Lung microvascular endothelial cell (primary cell): ENCODE data around the gene ROBO1. TPM values are rescaled to one million over a fixed set of nuclear protein-coding genes. Genes with fewer than 3 reads are reported as not detected.

Experiments used
- DNase-seq, 2 donors: peaks; one replicate each; pipeline versions ENCODE4 v3.0.0 to v3.0.0-alpha.2; 2010; ENCODE audit warnings: low read depth in 2 of 2
- total RNA-seq: library from RNA; depleted of rRNA; stranded (reverse); fragments of >200 nt; gene quantifications from 2 replicates; pipeline ENCODE4 v1.2.1, GENCODE V29; 2014

ROBO1 gene
- total RNA-seq, 1 donor from 2014 or later = 0.20 TPM

DNA sequence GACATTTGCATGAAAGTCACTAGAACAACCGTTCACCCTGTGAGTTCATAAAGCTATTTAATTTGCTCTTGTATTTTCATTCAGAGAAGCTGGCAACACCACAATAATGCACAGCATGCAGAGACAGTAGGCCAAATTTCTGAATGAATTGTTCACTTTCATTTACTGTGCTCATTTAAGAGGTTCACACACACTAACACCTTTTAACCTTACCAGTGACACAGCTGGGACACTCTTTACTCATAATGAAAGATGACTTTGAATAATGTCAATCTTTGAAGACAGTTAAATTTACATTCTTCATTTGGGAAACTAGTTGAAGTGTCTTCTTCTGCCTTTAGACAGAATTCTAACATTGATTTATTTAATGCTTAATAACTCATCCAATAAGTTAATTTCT is 95.7 kb downstream of the ROBO1 start:
- DNase-seq = no peak

DNA sequence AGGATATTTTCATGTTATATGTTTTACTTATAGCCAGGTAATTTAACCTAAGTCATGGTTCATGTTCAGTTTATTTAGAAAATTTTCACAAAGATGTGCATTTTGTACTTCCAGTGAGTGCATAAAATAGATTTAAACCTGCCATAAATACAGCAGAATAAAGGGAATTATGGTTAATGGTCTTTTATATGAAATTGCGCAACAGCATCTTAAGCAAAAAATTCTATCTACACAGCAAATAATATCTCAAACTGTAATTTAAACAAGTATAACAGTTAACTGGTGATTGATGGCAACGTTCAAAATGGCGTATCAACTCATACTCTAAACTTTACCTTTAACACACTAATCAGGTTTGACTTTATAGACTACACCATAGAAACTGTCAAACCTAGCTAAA is 97.6 kb downstream of the ROBO1 start:
- DNase-seq = no peak

DNA sequence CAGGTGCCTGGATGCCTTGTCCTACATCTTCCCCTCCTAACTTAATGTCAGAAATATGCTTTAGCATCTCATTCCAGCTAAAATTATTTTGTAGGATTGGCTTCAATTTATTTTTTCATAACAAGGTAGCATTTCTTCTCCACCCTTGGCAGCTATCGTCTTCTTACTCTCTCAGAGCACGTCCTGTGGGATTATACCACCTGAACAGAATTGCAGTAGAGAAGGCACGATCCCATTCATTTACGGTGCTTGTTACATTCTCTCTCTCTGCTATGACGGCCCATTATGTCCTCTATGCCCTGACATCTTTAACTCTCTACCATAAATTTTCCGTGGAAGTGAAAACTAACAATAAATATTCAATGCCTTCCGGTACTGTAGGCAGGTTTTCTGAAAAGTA is 103.3 kb downstream of the ROBO1 start:
- DNase-seq = no peak

DNA sequence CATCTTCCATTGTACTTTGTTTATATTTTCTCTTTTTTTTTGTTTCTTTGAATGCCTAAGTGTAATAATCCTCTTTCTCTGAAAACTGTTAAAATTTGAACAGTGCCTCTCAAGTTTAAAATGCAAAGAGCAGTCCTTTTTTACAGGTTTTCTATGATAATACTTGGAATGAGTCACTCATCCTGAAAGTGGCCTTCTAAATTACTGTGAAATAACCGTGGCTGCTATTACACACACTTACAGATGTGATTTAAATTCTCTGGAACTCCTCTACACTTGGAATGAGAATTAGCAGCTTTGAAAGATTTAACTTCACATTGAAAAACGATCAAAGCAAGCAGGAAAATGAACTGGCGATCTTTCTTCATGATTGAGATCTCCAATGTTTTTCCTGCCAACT is 105.9 kb downstream of the ROBO1 start:
- DNase-seq = no peak

DNA sequence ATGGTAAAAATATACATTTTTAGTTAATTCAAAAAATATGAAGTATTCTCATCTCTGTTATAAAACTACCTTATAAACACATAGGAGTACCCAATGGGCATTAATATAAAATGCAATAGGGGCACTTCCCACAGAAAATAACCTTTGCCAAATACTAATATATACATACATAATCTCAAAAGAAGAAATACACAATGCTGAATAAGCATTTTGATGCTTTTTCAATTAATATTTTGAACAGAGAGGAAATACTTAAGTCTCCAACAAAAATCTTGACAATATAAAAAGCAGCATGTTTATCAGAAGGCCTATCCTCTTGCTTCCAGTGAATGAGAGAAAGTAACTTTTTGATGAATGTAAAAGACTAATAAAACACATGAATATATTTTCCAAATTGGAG is 110.7 kb downstream of the ROBO1 start:
- DNase-seq = no peak

DNA sequence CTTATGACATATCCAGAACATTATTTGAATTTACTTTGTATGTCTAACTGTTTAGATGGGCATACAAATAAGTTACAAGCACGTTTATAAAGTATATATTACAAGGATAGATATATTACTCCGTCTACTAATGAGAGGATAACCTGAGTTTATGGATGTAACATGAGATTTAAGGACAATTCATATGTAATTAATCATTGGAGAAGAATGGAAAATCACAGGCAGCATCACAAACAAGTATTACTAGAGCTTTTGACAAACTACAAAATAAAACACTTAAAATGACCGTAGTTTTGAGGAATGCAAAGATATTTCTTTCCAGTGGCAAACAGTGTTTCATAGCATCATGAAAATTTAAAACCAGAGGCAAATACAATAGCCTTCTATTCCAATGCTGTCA is 113.8 kb downstream of the ROBO1 start:
- no peak for DNase-seq

DNA sequence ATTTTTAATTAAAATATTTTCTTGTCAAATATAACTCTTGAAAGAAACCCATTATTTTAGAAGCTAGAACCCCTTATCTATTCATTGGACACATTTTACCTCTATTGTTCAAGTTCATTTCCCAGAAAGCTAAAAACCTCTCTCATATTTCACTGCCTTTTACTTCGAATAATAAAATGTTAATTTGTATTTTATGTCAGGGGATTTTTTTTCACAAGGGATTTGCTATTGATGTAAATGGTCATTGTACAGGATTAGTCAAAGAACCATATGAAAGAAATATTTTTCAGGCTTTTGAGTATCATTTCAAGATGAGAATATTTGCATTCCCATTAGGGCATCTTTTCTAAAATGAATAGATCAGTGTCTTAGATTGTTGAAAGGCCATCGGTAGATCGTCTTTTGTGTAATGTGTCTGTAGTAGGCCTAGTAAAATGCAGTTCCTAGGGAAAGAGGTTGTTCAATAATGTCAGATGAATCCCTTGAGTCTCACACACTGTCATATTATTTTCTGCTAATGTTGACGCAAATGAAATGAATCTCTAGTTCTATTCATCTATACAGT is 114.5 kb downstream of the ROBO1 start:
- no peak for DNase-seq

DNA sequence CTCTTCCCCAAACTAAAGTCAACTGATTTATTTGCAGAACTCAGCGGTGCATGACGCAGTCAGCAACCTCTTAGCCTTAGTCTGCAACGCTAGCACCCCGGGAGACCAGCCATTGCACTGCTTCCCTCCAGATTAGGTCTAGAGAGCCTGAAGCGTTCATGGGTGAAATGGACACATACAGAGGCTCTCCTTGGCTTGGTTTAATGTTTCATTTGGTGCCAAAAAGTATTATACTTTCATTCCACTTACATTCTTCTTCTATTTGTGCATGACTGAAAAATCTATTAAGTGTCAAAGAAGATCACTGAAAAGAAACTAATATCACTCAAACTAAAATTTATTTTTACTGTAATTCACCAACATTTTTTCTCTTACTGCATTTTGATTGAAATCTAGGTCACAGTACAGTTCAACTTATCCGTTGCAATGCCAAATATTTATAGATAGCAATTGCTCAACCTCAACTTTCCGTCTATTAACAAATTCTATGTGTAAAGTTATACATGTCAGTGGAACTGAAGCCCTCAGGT is 116.2 kb downstream of the ROBO1 start:
- no peak for DNase-seq

DNA sequence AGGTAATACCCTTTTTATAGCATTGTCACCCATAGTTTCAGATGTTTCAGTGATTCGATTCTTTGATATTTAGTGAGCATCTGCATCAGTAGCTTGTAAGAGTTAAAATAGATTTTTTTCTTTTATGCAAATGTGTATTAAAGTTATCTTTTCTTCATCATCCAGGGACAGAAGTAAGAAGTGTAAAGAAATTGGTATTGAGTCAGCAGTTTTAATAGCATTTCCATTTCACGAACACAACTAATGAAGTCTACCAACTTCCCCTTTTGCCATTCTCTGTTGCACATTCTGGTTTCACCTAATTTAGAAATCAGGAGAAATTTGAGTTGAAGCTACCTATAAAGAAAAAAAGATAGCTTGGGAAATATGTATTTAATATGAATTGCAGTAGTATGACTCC is 127.9 kb downstream of the ROBO1 start:
- no peak for DNase-seq

DNA sequence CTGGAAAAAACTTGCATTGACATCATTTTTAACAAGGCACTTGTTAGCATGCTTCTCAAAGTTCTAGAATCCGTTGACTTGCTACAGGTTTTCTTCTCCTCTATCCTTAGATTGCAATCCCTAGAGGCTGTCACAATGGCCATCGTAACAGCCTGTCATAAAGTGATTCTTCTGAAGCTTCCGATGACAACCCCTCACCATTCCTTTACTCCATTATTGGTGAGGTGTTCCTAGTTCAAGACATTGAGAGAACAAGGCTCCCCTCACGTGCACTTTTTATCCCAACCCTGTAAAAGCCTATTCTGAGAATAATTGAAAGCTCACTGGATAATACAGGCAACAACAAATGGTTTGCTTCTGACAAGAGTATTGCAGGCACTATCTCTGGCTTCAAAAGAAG is 131.4 kb downstream of the ROBO1 start:
- no peak for DNase-seq

DNA sequence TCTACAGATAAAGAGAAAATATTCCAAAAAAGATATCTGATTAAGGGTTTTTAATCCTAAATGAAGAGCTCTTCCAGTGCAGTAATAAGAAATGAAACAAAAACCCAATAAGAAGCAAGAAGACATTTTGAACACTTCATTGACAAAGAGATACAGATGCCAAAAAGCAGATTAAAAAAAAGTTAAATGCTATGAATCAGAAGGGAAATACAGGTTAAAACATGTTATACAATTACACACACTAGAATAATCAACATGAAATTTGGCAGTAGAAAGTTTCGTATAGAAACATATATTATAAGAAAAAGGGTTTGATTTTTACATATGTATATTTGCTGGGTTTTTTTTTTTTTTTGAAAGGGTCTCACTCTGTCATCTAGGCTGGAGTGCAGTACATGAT is 135.0 kb downstream of the ROBO1 start:
- DNase-seq = no peak

DNA sequence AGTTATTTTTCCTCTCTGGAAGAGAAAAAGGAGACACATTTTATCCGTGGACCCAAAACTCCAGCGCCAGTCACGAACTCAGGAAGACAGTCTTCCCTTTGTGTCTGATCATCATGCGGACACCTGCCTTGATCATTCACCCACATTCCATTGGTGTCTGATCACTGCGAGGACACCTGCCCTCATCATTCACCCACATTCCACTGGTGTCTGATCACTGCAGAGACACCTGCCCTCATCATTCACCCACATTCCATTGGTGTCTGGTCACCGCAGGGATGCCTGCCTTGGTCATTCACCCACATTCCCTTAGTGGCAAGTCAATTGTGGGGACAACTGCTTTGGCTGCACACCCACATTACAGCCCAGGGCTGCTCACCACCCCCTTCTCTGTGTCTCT is 148.9 kb downstream of the ROBO1 start:
- DNase-seq = no peak

DNA sequence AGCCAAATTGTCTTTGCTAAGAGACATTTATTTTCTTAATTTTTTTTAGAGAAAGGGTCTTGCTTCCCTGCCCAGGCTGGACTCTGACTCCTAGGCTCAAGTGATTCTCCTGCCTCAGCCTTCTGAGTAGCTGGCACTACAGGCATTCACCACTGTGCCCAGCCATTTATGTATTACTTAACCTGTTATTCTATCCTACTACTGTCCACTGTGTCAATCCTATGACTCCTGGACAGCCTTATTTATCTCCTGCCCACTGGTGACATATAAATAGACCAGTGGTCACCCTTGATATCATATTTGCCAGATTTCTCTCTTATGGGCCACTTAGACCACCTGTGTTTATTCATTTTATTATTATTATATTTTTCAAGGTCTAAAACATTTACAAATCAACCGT is 161.4 kb downstream of the ROBO1 start:
- DNase-seq = no peak

DNA sequence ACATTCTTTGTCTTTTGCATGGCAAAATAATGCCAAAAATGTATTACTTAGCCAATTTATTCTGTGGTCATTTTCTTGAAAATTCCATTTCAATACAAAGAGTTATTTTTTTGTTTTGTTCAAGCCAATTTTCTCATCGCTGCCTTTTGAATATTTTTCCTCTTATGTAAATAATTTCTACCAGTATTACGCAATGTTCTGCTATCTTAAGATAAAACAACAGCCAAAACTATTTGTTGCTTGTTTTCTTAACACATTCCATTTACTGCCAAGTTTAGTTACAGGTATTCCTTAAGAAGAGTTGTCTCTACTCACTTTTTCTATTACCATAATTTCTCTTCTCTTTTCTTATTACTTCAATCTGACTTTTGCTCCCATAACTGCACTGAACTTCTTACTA is 163.1 kb downstream of the ROBO1 start:
- no peak for DNase-seq

DNA sequence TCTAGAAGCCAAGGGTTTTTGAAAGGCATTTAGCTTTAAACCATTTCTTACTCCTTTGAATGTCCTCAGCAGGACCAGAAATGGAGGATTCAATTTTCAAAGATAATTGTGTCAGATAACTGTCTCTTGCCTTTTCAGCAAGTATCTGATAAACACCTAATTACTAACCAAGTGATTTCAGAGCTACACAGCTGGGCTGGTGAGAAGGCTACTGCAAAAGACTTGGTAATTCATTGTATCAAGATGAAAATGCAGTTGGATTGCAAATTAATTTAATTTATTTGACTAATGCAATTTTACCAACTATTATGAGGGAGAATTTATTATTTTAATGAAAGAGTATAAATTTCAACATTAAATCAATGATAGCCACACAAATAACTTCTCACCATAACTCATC is 165.4 kb downstream of the ROBO1 start:
- no peak for DNase-seq

DNA sequence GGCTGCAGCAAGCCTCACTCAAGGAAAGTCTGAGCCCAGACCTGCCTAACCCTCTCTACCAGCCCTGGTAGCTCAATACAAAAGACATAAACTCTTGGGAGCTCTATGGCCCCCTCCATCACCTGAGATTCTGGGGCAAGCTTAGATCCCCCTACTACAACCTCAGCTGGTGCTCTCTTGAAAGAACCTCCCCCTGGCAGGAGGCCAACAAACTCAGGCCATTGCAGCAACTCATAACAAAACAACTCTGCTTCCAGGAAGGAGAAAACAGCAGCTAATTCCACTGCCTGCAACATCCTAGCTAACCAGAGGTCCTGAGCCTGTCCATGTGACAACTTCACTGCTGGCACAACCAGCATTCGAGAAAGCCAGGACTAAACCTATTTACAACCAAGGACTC is 169.2 kb downstream of the ROBO1 start:
- DNase-seq = peak in 1 of 2 donors; percentile 80

DNA sequence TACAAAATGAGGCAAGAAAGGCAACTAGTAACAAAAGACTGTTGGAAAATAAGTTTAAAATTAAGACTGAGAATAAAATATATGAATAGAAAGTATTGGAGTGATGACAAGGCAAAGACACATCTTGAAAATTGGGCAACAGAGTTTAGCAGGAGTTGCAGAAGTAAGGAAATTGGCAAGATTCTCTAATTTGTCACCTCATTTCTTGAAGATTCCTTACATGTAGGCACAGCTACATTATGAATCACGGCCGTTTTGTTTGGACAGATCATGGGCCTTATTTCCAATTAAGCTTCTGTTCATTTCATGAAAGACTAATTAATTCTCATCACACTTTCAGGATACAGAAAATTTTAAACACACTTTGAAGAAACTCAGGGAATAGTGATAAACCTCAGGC is 170.1 kb downstream of the ROBO1 start:
- no peak for DNase-seq

DNA sequence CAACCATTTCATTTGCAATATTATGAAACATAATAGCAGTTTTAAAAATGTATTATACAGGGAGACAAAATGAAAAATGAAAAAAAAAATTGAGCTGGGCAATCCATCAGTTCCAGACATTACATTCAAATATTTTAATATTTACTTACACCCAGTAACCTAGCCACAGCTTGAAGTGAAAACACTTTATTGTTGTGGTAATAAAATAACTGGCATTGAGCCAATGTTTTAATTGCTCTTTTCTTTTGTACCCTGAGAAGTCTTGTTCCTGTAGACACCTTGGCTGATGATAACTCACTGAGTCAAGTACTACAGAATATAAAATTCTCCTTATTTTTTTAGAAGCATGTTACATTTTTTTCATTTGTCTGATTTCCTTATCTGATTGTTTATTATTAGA is 180.6 kb downstream of the ROBO1 start:
- no peak for DNase-seq

DNA sequence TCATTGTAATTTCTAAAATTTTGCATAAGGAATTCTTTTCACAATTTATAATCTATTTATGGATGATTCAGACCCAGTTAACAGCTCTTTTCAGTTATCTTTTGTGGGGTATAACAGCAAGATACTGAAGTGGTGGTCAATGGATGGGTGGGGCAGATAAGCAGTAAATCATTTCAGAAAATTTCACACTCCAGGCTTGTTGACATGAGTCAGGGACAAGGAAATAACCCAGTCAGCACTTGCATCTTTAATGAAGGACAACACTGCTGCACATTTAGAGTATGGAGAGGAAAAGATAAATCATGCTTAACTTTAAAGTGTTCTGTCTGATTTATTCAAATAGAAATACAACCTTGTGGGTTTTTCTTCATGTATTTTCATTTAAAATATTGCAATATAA is 181.6 kb downstream of the ROBO1 start:
- DNase-seq = no peak

DNA sequence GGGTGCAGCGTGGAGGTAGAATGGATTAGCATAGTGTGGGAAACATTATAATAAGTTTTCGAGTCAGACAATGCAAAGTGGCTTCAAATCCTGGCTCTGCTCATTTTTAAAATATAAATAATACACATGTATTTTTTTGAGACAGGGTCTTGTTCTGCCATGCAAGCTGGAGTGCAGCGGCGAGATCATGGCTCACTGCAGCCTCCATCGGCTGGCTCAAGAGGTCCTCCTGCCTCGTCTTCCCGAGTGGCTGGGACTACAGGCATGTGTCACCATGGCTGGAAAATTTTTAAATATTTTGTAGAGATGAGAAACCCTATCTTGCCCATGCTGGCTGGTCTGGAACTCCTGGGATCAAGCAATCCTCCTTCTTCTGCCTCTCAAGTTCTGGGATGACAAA is 194.9 kb downstream of the ROBO1 start:
- no peak for DNase-seq

DNA sequence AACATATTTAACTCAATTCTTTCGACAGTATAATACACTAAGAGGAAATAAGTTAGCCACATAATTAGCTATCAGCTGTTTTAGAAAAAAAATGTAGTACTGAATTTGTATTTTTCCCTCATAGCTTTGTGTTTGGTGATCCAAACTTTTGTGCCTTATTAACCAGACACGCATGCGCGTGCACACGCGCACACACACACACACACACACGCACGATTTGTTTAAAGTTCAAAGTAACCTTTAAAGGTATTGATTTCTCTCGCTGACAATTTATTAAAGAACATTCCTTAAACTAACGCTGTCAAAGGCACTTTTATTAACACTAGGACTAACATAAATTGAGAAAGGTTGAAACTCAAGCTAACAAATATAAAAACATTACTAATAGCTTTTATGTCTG is 198.9 kb downstream of the ROBO1 start:
- DNase-seq = no peak

DNA sequence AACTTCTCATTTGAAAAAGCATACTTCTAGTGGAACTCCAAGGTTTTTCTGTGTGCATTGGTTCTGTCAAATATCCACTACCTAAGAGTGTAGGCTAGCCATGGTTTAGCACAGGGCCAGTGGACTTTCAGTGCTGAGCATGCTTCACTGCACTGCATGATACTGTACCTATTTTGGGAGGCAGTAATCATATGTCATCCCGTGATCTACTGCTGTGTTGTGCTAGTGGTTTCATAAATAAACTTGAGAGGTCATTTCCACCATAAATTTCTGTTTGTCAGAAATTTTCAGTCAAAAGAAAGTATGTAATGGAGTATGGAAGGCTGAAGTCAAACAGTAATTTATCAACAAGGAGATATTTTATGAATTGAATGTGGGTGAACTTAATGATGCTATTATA is 203.6 kb downstream of the ROBO1 start:
- DNase-seq = peak in 1 of 2 donors; percentile 33

DNA sequence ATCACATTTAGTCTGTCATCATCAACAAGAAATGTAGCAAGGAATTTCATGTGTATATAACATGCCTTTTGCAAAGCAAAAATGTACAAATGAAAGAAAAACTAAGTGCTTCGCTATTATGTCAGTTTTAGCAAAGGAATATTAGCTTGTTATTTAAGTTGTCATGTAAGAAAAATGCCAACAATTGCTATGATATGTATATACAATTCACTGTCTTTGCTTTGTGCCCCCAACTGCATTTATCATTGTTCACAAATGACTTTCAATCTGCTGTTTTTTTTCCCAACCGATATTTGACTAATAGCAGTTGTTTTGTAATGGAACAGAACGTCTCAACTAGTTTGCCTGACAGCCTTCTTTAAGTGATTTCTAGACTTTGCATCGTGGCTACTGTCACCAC is 207.1 kb downstream of the ROBO1 start:
- no peak for DNase-seq

DNA sequence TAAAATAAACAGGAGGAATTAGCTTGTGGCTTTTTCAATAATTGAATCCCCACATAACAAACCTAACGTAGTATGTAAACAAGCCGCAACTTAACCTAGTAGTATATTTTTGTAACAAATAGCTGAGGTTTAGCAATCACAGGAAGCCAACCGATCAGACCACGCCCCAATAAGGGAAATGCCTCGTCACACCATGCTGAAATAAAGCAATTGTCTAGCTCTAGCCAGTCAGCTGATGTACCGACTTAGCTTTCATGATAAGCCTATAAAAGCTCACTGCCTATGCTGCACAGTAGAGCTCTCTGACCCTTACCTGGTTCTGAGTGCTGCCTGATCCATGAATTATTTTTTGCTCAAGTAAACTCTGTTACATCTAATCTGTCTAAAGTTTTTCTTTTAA is 208.9 kb downstream of the ROBO1 start:
- peak in 1 of 2 donors; percentile 35 for DNase-seq
